Measurements from ENCODE around the gene ATP7B. TPM values are rescaled to one million over a fixed set of nuclear protein-coding genes. Genes with fewer than 3 reads are reported as not detected.

ATP7B gene
- total RNA-seq, 1 donor from 2014 or later: 11.6 TPM

DNA sequence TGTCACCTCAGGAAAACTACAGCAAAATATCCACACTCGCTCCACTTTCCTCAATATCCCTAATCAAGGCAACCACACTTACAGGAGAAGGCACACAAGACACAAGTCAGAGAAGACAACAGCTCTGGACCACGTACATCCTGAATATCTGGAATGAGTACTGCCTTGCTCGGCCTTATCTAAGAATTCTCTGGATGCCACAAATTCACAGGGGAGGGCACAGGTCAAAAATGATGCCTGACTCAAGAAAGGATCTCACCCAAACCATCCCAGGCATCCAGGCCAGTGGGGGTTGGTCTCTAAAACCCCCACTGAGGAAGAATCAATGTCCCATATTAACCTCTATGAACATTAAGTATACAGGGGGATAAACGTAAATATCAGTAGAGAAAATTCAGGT lies 29.9 kb downstream of the ATP7B start:
- no peaks in the 10 kb centered on the region for H3K9me3 Mint-ChIP-seq
- H3K36me3 Mint-ChIP-seq (ENCODE audit: low read depth): peaks cover 6% of the 10 kb centered on the region
- no peaks in the 10 kb centered on the region for H3K27me3 Mint-ChIP-seq (ENCODE audit: low read depth)
- no peak overlapping the region for H3K4me3 Mint-ChIP-seq
- TF ChIP-seq, protein P1, sequence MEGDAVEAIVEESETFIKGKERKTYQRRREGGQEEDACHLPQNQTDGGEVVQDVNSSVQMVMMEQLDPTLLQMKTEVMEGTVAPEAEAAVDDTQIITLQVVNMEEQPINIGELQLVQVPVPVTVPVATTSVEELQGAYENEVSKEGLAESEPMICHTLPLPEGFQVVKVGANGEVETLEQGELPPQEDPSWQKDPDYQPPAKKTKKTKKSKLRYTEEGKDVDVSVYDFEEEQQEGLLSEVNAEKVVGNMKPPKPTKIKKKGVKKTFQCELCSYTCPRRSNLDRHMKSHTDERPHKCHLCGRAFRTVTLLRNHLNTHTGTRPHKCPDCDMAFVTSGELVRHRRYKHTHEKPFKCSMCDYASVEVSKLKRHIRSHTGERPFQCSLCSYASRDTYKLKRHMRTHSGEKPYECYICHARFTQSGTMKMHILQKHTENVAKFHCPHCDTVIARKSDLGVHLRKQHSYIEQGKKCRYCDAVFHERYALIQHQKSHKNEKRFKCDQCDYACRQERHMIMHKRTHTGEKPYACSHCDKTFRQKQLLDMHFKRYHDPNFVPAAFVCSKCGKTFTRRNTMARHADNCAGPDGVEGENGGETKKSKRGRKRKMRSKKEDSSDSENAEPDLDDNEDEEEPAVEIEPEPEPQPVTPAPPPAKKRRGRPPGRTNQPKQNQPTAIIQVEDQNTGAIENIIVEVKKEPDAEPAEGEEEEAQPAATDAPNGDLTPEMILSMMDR (conservative IDR thresholded peaks at IDR 0.05): no peak
- no peak overlapping the region for H3K27ac Mint-ChIP-seq (ENCODE audit: unreplicated experiment)
- no peaks in the 10 kb centered on the region for H3K4me1 Mint-ChIP-seq
- no peak for DNase-seq (ENCODE audit: low read depth, low spot score)

DNA sequence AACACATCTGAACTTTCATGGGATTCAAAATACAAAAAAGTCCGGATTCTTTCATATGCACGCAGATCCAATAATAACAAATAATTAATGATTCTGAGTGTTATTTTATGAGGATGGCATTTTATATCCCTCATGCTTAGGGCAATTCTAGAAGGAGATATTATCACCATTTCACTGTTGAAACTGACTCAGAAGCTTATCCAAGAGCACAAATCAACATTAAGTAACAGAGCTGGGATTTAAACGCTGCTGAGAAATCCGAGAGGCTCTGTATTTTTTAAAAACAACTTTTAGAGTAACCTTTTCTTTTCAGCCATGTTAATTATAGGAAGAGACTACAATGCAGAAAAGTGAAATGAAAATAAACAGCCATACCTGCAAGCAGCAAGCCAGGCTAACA lies 30.3 kb downstream of the ATP7B start:
- DNase-seq (ENCODE audit: low read depth, low spot score): no peak
- no peaks in the 10 kb centered on the region for H3K27me3 Mint-ChIP-seq (ENCODE audit: low read depth)
- no peaks in the 10 kb centered on the region for H3K9me3 Mint-ChIP-seq
- no peak overlapping the region for H3K27ac Mint-ChIP-seq (ENCODE audit: unreplicated experiment)
- TF ChIP-seq, protein P1 (conservative IDR thresholded peaks at IDR 0.05): no peak
- no peak overlapping the region for H3K4me3 Mint-ChIP-seq
- peaks cover 3% of the 10 kb centered on the region for H3K36me3 Mint-ChIP-seq (ENCODE audit: low read depth)
- no peaks in the 10 kb centered on the region for H3K4me1 Mint-ChIP-seq

DNA sequence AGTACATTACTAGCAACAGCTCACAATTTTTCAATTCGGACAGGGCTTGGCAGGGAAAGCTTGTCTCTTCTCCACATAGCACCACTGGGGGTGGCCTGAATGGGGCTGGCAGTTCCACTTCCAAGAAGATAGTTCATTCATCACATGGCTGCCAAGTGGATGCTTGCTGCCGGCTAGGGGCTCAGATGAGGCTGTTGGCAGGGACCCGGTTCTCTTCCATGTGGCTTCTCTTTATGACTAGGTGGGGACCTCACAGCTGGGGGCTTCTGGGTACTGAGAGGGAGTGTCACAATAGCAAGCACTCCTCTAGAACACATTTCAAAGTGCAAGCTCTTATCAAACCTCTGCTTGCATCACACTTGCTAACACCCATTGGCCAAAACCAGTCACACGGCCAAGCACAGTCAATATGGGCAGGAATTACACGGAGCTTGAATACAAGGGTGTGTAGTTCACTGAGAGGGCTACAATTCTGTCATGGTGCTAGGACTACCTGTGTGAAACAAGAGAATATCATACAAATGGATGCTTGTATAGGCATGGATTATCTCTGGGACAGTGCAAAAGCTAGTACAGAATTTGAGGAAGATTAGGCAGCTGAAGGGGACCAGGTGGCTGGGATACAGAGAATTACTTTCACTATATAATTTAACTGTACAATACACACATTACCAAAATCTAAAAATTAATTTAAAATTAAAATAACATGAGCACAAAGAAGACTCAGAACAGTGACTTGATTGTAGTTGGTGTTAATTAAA lies 32.3 kb downstream of the ATP7B start:
- Mint-ChIP-seq H3K27me3 (ENCODE audit: low read depth) (no peaks in the 10 kb centered on the region), H3K9me3 (no peaks in the 10 kb centered on the region), H3K36me3 (ENCODE audit: low read depth) (peaks cover 3% of the 10 kb centered on the region), H3K4me1 (no peaks in the 10 kb centered on the region), H3K4me3 (no peak overlapping the region), H3K27ac (ENCODE audit: unreplicated experiment) (no peak overlapping the region)
- DNase-seq (ENCODE audit: low read depth, low spot score): no peak
- TF ChIP-seq, protein P1 (conservative IDR thresholded peaks at IDR 0.05): no peak

DNA sequence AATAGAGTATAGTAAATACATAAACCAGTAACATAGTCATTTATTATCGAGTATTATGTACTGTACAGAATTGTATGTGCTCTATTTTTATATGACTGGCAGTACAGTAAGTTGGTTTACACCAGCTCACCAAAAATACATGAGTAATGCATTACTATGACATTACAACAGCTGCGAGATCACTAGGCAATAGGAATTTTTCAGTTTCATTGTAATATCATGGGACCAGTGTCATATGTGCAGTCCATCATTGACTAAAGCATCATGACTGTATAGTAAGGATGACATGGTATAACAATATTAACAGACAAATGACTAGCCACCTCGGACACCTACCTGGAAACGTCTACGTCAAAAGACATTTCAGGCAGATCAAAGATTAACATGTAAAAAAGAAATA lies 33.6 kb downstream of the ATP7B start:
- no peak overlapping the region for H3K27ac Mint-ChIP-seq (ENCODE audit: unreplicated experiment)
- H3K36me3 Mint-ChIP-seq (ENCODE audit: low read depth): peaks cover 3% of the 10 kb centered on the region
- H3K4me1 Mint-ChIP-seq: no peaks in the 10 kb centered on the region
- TF ChIP-seq, protein P1 (conservative IDR thresholded peaks at IDR 0.05): no peak
- no peak for DNase-seq (ENCODE audit: low read depth, low spot score)
- no peaks in the 10 kb centered on the region for H3K27me3 Mint-ChIP-seq (ENCODE audit: low read depth)
- no peak overlapping the region for H3K4me3 Mint-ChIP-seq
- no peaks in the 10 kb centered on the region for H3K9me3 Mint-ChIP-seq

DNA sequence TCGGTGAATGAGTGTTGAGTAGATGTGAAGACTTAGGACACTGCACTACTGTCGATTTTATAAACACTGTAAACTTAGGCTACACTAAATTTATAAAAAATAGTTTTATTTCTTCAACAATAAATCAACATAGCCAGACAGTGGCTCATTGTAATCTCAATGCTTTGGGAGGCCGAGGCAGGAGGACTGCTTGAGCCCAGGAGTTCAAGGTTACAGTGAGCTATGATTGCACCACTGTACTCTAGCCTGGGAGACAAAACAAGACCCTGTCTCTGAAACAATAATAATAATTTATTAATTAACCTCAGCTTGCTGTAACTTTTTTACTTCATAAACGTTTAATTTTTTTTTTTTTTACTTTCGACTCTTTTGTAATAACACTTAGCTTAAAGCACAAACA lies 34.4 kb downstream of the ATP7B start:
- no peak overlapping the region for H3K4me3 Mint-ChIP-seq
- H3K27ac Mint-ChIP-seq (ENCODE audit: unreplicated experiment): no peak overlapping the region
- no peak for DNase-seq (ENCODE audit: low read depth, low spot score)
- H3K4me1 Mint-ChIP-seq: no peaks in the 10 kb centered on the region
- no peaks in the 10 kb centered on the region for H3K9me3 Mint-ChIP-seq
- TF ChIP-seq, protein P1 (conservative IDR thresholded peaks at IDR 0.05): no peak
- H3K36me3 Mint-ChIP-seq (ENCODE audit: low read depth): peaks cover 3% of the 10 kb centered on the region
- H3K27me3 Mint-ChIP-seq (ENCODE audit: low read depth): no peaks in the 10 kb centered on the region
